ENCODE results near the gene TEX36.

Gene TEX36

DNA sequence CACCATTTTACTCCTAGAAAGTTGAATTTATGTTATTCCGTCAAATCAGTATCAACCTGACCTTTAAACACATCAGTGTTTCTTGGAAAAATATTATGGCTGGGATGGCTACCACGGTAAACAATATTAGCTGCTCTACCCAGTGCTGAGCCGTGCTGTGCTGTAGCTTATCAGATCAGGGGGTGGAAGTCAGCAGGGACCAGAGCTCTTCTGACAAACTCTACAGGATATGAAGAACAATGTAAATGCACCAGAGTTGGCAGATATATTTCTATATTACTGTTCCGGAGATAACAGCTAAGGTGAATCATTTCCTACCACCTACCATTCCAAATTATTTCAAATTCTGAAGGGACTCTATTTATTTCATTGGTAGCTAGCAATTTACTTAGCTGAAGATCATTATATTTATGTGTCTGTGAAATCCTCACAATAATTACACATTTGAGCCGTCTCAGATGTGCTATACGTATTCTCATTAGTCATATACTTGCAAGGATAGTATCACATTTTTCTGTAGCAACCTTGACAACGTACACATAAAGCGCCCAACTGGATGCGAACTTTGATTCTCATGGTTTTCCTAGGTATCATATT lies 76.5 kb downstream of the TEX36 start:
- no peak for DNase-seq (ENCODE audit: low read depth)
- no peak overlapping the region for H3K4me3 ChIP-seq (ENCODE audit: low read depth, low read length)
- no peak for TF ChIP-seq MYC (IDR thresholded peaks at IDR 0.05; ENCODE audit: low read depth, low read length)
- TF ChIP-seq, protein P1, sequence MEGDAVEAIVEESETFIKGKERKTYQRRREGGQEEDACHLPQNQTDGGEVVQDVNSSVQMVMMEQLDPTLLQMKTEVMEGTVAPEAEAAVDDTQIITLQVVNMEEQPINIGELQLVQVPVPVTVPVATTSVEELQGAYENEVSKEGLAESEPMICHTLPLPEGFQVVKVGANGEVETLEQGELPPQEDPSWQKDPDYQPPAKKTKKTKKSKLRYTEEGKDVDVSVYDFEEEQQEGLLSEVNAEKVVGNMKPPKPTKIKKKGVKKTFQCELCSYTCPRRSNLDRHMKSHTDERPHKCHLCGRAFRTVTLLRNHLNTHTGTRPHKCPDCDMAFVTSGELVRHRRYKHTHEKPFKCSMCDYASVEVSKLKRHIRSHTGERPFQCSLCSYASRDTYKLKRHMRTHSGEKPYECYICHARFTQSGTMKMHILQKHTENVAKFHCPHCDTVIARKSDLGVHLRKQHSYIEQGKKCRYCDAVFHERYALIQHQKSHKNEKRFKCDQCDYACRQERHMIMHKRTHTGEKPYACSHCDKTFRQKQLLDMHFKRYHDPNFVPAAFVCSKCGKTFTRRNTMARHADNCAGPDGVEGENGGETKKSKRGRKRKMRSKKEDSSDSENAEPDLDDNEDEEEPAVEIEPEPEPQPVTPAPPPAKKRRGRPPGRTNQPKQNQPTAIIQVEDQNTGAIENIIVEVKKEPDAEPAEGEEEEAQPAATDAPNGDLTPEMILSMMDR (IDR thresholded peaks at IDR 0.05; ENCODE audit: low read depth, low read length), result no peak
- TF ChIP-seq, protein P2, sequence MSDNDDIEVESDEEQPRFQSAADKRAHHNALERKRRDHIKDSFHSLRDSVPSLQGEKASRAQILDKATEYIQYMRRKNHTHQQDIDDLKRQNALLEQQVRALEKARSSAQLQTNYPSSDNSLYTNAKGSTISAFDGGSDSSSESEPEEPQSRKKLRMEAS (IDR thresholded peaks at IDR 0.05; ENCODE audit: low read depth, low read length), result no peak
- TF ChIP-seq POLR2A (IDR thresholded peaks at IDR 0.05; ENCODE audit: extremely low read depth, insufficient read length), result no peak
